Glutamatergic neuron (in vitro differentiated cells): Measurements from ENCODE around the gene PAM16. TPM values are rescaled to one million over a fixed set of nuclear protein-coding genes. Genes with fewer than 3 reads are reported as not detected.

ENCODE experiments used
- DNase-seq: peaks from one replicate; pipeline ENCODE4 v3.0.0; 2022
- H3K27ac Mint-ChIP-seq: one replicate; pipeline ENCODE4 v1.8.0; 2020; ENCODE audit warnings: mild to moderate bottlenecking, mixed read lengths, inconsistent platforms; ENCODE audit not compliant: unreplicated experiment
- H3K27me3 Mint-ChIP-seq: one replicate; pipeline ENCODE4 v1.8.0; 2020; ENCODE audit warnings: mild to moderate bottlenecking, moderate library complexity, mixed read lengths, inconsistent platforms; ENCODE audit not compliant: unreplicated experiment
- H3K36me3 Mint-ChIP-seq: one replicate; pipeline ENCODE4 v1.8.0; 2020; ENCODE audit warnings: mild to moderate bottlenecking, mixed read lengths, inconsistent platforms; ENCODE audit not compliant: unreplicated experiment
- H3K4me1 Mint-ChIP-seq: one replicate; pipeline ENCODE4 v1.8.0; 2020; ENCODE audit warnings: mild to moderate bottlenecking, low read depth, mixed read lengths, inconsistent platforms; ENCODE audit not compliant: unreplicated experiment
- H3K4me3 Mint-ChIP-seq: one replicate; pipeline ENCODE4 v1.8.0; 2020; ENCODE audit warnings: mild to moderate bottlenecking, mixed read lengths, inconsistent platforms; ENCODE audit not compliant: unreplicated experiment
- H3K9me3 Mint-ChIP-seq: one replicate; pipeline ENCODE4 v1.8.0; 2020; ENCODE audit warnings: mild to moderate bottlenecking, moderate library complexity, mixed read lengths, inconsistent platforms; ENCODE audit not compliant: unreplicated experiment
- total RNA-seq: library from RNA; stranded (reverse); fragmentation: NEBNext Ultra II Directional; extraction: Animal tissue kit (Norgen Biotek cat#: 25700); gene quantifications from one replicate; pipeline ENCODE4 v1.2.1, GENCODE V29; 2021; ENCODE audit not compliant: unreplicated experiment
- TF ChIP-seq, protein P1 (sequence below): fragments of 200-600 bp; sonication (generic); IDR thresholded peaks from one replicate; pipeline ENCODE4 v1.5.0; 2021; ENCODE audit not compliant: partially characterized antibody, unreplicated experiment

The PAM16 gene
- total RNA-seq, 1 donor from 2014 or later, result 33.1 TPM

DNA sequence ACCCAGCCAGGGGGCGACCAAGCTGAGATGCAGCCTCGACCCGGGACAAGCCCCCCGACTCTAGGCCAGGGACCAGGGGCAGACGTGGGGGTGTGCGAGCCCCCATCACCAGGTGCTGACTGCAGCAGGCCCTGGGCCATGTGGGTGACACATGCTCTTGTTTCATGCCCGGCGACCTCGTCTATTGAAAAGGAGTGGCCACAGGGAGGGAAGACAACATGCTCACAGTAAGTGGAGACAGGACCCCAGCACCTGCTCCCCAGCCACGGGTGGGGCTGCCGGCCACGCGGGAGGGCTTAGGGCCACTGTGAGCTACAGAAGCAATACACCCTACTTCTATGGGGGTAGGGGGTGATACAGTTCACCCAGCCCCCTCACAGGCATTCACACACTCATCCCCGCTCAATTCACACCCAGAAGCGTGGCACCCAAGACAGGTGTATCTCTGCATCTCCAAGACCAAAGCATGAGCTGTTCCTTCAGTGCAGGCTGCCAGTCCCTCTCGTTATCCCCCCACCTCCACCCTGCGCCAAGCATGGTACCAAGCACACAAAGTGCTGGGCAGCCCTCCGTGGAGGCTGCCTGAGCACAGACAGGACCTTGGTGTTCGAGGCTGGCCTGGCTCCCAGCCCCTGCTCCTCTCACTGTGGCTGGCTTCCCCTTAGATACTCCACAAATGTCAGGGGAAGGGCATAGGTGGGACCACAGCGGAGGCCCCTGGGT lies 34.1 kb upstream of the PAM16 start:
- no peak for DNase-seq
- Mint-ChIP-seq H3K27ac (no peak overlapping the region), H3K36me3 (no peaks in the 10 kb centered on the region), H3K4me1 (peaks cover 7% of the 10 kb centered on the region), H3K9me3 (peaks cover 9% of the 10 kb centered on the region), H3K27me3 (peaks cover 14% of the 10 kb centered on the region), H3K4me3 (no peak overlapping the region)
- TF ChIP-seq, protein P1, sequence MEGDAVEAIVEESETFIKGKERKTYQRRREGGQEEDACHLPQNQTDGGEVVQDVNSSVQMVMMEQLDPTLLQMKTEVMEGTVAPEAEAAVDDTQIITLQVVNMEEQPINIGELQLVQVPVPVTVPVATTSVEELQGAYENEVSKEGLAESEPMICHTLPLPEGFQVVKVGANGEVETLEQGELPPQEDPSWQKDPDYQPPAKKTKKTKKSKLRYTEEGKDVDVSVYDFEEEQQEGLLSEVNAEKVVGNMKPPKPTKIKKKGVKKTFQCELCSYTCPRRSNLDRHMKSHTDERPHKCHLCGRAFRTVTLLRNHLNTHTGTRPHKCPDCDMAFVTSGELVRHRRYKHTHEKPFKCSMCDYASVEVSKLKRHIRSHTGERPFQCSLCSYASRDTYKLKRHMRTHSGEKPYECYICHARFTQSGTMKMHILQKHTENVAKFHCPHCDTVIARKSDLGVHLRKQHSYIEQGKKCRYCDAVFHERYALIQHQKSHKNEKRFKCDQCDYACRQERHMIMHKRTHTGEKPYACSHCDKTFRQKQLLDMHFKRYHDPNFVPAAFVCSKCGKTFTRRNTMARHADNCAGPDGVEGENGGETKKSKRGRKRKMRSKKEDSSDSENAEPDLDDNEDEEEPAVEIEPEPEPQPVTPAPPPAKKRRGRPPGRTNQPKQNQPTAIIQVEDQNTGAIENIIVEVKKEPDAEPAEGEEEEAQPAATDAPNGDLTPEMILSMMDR, result no peak

DNA sequence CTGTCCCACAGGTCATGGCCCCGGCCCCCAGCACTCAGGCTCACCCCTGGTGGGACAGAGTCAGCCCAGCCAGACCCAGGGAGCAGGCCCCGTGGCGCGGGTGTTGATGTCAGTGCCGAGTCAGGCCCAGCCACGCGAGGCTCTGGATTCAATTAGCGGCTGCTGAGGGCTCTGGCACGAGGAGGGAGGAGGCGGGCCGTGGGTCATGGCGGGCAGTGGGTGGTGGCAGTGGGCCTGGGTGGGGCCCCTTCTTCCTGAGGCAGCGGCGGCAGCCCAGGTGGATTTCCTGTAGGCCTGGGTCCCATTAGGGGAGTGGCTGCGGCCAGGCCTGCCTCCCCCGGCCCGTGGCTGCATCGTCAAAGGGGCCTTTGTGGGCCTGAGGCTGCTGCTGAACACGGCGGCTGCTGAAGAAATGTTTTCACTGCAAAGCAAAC lies 33.4 kb upstream of the PAM16 start:
- Mint-ChIP-seq H3K27me3 (peaks cover 11% of the 10 kb centered on the region), H3K4me3 (no peak overlapping the region), H3K36me3 (no peaks in the 10 kb centered on the region), H3K9me3 (peaks cover 6% of the 10 kb centered on the region), H3K4me1 (peaks cover 4% of the 10 kb centered on the region), H3K27ac (no peak overlapping the region)
- peak; percentile 35 for DNase-seq
- TF ChIP-seq, protein P1, result no peak

DNA sequence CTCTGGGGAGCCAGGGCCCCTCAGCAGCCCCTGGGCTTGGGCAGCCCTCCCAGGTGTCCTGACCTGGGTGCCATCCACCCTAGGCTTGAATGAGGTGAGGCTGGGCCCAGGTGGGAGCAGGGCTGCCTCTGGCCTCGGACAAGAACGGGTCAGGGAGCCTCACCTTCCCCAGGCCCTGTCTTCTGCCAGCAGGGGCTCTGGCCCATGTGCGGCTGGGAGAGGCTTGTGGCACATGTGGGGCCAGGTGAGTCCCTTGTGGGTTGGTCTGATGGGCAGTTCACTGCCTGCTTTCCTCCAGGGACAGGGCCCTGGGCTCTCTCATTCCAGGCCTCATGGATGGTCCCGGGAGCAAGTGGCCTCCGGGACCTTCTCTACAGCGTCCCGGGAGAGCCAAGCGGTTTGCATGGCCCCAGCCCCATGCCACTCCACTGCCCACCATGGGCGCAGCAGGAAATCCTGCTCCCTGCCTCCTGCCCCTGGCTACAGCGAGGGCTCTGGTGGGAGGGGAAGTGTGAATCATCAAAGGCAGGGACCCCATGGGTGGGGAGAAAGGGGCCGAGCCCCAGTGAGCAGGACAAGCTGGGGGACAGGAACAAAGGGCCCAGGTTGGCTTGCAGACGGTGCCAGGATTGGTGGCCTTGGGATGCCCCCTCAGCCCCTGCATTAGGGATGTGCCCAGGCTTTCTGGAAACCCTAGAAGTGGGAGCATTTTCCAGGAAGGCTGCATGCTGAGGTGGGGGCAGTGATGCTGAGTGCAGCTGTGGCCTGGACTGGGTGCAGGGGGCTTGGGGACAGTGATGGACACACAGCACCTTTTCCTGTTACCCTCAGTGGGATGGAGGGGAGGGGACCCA lies 32.7 kb upstream of the PAM16 start:
- H3K4me1 Mint-ChIP-seq, result peaks cover 2% of the 10 kb centered on the region
- H3K27ac Mint-ChIP-seq, result no peak overlapping the region
- H3K27me3 Mint-ChIP-seq, result peaks cover 11% of the 10 kb centered on the region
- no peaks in the 10 kb centered on the region for H3K36me3 Mint-ChIP-seq
- H3K9me3 Mint-ChIP-seq, result peaks cover 6% of the 10 kb centered on the region
- H3K4me3 Mint-ChIP-seq, result no peak overlapping the region
- TF ChIP-seq, protein P1, result no peak
- DNase-seq, result peak; percentile 2

DNA sequence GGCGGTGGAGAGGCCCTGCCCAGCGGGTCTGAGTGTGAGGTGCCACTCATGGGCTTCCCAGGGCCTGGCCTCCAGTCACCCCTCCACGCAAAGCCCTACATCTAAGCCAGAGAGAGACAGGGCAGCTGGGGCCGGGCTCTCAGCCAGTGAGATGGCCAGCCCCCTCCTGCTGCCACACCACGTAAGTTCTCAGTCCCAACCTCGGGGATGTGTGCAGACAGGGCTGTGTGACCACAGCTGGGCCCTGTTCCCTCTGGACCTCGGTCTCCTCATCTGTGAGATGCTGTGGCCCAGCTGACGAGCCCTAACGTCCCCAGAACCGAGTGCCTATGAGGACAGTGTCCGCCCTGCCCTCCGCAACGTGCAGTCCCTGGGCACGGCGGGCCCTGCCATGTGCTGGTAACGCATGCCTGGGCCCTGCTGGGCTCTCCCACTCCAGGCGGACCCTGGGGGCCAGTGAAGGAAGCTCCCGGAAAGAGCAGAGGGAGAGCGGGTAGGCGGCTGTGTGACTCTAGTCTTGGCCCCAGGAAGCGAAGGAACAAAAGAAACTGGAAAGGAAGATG lies 31.8 kb upstream of the PAM16 start:
- H3K36me3 Mint-ChIP-seq, result no peaks in the 10 kb centered on the region
- peaks cover 6% of the 10 kb centered on the region for H3K9me3 Mint-ChIP-seq
- H3K27me3 Mint-ChIP-seq, result peaks cover 12% of the 10 kb centered on the region
- DNase-seq, result no peak
- H3K4me3 Mint-ChIP-seq, result no peak overlapping the region
- TF ChIP-seq, protein P1, result no peak
- H3K27ac Mint-ChIP-seq, result no peak overlapping the region
- H3K4me1 Mint-ChIP-seq, result peaks cover 3% of the 10 kb centered on the region
